HG03558 (cell line): ENCODE measurements around the gene TMEM31.

ENCODE experiments used
- ATAC-seq: cut with Tn5 transposase; IDR thresholded peaks from one replicate; pipeline ENCODE4 v1.9.1; 2021; ENCODE audit warnings: moderate number of reproducible peaks; ENCODE audit not compliant: unreplicated experiment; ENCODE audit errors: extremely low read depth

Gene TMEM31, protein sequence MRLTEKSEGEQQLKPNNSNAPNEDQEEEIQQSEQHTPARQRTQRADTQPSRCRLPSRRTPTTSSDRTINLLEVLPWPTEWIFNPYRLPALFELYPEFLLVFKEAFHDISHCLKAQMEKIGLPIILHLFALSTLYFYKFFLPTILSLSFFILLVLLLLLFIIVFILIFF

DNA sequence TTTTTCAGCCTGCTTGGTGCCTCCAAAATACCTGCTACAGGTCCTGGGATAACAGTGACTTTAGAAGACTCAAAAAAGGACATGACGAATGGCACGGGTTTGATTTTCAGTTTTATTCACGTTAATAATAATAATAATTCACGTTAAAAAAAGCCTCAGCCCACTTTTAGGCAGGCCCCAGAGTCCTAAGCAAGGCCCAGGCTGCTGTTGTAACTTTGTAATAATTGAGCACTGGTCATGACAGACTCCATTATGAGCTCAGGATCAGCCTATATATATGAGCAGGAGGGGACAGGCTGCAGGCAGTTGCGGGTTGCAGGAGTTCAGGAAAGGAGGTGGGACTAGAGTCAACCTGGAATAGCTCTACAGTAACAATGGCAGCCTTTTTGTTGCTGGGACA is at the start of gene TMEM31:
Gene TMEM31, plus strand, starts transcription at position 301 of the 400 bp plus-strand sequence. CDS start 1,350 bp downstream, outside the sequence.
- ATAC-seq, result no peak

DNA sequence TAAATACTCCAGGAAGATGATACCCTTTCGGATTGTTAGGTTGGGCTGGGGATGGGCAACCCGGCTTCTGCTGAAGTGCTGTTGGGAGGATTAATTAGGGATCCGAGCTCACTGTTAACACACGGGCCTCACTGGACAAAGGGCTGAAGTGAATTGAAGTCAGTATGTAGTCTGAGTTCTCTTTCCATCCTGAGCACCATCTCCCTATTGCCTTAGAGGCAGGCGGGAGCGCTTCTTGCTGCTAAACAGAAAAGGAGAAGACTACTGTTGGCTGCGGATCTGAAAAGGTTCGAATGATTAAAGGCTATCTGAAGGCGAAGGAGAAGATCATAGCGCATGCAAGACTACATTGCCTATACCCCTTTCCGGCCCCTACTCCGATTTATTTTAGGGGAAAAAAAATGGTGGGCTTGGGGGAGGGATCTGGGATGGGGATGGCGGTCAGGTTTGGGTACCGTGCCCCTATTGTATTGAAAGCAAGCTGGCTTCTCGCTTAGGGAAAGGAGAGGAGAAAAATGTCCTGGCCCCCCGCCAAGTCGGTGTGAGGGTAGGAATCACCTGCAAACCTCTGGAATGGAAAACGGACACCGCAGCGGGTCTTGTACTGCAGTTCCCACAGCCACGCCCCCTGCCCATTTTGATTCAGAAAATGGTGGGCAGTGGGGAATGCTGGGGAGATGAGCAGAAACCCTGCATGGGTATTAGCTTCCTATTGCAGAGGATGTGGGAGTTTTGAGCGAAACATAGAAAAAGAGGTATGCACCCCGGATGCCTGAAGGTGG is 46.5 kb upstream of the TMEM31 start:
- no peak for ATAC-seq

DNA sequence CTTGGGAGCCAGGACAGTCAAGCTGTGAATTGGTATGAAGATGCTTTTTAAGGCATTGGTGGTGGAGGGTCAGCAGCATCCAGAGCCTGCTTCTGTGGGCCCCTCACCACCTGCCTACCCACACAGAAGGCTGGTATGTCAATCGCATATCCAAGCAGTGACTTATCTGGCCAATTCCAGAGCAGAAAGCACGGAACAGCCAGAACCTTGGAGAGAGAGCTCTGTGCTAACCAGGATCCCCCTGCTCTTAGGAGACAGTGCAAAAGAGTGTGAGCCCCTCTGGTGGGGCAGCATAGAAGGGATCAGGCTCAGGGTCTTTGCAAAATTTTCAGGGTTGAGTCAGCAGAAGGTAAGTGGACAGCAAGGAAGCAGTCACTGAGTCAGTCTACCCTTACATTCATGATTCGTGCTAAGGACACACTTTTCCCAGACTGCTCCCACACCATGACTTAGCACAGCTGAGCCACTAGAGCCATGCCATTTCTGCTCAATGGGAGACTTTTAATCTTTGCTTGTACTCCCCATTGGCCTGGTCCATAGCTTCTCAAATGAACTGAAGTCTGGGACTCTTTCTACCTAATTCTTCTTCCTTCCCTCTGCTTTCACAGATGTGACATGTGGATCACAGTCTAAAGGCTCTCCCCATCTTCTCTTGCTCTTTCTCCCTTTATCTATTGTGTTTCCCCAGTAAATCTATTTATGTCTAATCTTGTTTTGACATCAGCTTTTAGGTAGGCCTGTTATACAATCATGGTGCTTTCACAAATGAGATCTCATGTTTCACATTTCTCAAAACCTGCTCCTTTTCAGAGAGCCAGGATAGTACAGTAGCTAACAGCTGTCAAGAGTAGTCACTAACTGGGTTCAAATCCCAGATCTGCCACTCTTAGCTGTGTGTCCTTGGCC is 44.3 kb upstream of the TMEM31 start:
- no peak for ATAC-seq

DNA sequence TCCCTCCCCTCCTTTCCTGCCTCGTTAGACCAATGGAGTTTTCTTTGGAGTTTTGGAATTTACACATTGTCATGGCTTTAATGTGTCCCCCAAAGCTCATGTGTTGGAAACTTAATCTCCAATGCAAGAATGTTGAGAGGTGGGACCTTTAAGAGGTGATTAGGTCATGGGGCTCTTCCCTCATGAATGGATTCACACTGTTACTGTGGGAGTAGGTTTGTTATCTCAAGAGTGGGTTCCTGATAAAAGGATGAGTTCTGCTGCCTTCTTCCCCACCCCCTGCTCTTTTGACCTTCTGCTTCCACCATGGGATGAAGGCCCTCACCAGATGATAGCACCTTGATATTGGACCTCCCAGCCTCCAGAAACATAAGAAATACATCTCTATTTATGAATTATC is 41.0 kb upstream of the TMEM31 start:
- no peak for ATAC-seq

DNA sequence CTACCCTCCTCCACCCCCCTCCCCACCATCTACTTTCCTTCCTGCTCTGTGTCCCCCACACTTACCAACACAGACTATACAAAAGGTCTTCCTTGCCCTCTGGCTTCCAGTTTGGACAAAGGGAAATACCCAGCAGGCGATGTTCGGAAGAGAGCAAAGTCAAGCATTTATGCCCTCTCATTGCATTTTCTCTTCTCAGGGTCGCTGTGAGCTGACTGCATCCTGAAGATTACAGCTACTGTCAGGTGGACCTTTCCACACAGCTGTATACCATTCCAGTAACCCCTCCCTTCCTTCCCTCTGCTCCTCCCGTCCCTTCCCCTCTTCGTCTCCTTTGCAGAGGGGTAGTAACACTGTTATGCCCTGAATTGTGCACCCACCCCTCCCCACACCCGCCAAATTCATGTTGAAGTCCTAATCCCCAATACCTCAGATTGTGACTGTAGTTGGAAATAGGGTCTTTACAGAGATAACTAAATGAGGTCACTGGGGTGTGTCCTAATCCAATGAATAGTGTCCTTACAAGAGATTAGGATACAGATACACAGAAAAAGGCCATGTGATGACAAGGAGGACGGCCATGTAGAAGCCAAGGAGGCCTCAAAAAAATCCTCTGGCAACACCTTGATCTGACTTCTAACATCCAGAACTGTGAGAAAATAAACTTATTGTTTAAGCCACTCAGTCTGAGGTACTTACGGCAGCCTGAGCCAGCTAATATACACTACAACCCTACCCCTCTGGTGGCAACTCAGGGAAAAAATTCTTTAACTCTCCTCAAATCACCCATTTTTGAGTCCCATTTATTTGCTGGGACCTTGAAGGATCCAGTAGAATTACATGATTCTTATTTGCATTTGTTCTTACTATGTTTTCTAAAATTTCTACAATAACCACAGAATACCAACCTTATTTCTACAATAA is 35.9 kb upstream of the TMEM31 start:
- no peak for ATAC-seq

DNA sequence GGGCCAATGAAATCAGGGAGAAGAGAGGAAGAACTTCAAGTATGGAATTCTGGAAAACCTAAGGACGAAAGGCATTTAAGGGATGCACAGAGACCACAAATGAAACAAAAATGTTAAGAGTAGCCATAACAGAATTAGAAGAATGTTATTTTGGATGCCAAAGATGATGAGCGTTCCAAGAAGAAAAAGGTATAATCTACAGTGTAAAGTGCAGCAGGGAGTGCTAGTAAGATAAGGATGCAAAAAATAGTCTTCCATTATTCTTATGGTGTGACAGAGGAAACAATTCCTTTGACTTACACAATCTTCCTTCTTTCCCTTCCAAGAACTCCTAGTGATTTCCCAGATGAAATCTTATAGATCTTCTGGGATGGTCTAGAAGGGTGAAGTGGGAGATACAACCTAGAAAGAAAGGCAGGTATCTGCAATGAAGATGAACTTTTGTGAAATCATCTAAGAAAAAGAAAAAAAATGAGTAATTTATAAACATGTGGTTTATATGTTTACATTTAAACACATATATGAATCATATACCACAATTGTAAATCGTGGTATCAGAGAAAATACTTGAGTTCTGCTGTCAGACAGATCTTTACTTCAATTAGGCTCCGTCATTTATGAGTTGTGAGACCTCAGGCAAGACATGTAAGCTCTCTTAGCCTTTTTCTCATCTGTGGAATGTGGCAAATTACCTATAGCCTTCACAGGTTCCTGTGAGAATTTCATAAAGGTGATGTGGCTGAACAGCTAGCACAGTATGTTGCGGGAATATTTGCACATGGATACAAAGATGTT is 32.3 kb upstream of the TMEM31 start:
- ATAC-seq, result no peak

DNA sequence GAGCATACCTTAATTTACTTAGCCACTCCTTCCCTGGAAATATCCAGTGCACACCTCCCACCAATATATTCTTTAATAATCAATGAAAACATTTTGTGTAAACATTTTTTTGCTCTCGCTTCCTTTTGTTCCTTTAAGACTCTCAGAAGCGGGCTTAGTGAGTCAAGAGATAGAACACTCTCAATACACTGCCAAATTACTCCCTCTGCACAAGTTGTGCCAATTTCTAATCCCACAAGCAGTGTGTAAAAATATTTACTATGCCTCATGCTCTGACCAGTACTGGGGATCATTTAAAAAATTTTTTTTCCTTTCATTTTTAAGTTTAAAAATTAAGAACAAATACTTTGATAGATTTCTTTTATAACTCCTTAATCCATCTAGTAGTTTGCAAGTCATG is 29.3 kb upstream of the TMEM31 start:
- no peak for ATAC-seq

DNA sequence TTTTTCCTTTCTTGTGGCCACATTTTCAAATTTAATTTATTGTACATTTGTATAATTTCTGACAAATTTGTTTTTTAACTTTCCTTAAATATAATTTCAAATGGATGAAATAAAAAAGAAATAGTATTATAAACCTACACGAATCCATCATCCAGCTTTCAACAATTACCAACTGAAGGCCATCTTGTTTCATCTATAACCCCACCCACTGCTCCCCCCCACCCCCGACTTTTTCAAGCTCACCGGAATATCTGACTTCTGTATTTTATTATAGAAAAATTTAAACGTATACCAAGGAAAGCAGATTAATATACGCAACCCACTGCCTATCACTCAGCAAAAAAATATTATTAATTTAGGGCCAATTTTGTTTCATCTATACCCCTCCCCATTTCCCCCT is 25.3 kb upstream of the TMEM31 start:
- ATAC-seq, result no peak

DNA sequence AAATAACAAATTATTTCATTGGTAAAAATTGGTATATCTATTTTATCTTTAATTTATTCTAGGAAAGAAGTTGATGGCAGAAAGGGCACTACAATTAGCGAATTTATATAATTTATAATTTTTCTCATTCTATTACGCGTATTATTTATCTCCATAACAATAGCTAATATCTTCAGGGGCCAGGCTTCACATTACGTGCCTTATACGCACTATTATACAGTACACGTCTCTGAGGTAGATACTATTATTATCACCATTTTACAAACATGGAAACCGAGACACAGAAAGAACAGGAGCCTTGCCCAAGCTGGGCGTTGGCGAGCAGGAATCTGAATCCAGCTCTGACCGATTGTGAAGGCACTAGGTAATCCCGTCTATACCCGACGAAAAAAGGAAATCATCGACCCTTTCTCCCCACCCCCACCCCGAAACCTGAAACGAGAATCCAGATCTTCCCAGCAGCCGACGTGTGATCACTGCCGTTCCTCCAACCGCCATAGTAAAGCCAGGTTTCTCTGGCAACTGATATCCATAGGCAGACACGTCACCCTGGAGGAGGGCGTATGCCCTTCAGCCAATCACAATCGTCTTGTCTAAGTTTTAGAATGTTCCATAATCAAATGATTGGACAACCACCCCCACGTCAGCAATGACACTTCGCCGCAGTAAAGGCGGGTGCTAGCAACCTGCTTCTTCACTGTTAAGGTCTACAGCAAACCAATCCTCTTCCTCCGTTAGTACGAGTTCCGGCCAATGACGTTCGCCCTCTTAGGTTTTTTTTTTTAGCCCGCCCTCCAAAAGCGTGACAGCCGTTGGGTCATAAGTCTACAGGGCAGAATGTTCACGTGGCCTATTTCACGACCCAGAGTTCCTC is 24.3 kb upstream of the TMEM31 start, which contains the start of gene MORF4L2:
Gene MORF4L2, minus strand, starts transcription at position 501 of the 874 bp plus-strand sequence. CDS start 9,672 bp downstream, outside the sequence.
- ATAC-seq, result peak; percentile 87

DNA sequence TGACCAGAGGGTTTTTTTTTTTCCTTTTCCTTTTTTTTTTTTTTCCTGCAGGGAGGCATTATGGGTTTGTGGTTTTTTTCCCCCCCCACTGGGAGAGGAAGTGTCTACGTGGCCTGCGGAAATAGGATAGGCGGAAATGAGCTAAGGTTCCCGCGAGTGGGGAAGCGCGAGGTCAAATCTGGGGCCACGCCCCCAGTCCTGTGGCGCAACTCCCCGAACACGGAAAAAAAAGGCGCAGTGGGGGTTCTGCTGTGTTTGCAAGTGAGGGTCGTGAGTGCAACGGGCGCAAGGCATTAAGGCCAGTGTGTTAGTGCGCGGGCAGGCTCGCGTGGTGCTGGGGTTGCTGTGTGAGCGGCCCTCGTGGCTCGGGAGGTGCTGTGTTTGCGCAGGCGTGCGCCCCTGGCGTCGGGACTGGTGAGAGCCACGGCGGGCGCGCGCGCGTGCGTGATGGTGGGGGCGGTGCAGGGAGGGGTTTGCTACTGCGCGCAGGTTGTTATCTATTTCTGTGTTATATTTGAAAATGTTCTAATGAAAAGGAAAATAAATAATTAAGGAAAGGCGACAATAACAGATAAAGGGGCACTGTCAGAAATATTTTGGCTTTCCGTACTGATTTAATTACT is 23.5 kb upstream of the TMEM31 start:
- peak; percentile 22 for ATAC-seq

DNA sequence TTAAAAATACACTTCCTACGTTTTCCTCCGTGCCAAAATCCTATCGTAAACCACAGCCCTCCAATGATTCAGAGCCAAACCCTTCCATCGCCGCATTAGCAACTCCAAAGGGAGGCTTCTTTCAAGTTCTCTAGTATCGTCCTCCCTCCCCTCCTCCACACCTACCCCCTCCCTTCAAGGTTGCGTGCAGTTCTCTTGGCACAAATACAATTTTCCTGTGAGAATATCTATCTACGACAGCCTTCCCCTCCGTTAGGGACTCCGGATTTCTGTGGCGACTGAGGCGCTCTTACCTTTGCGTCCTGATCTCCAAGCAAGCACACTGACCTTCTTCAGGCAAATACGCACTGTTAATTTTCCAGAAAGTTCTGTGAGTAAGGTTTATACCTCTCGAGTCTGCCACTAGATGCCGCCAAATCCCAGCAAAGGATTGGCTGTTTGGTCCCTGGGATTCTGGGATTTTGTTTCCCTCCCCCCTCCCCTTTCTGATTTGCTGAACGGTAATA is 23.0 kb upstream of the TMEM31 start:
- no peak for ATAC-seq

DNA sequence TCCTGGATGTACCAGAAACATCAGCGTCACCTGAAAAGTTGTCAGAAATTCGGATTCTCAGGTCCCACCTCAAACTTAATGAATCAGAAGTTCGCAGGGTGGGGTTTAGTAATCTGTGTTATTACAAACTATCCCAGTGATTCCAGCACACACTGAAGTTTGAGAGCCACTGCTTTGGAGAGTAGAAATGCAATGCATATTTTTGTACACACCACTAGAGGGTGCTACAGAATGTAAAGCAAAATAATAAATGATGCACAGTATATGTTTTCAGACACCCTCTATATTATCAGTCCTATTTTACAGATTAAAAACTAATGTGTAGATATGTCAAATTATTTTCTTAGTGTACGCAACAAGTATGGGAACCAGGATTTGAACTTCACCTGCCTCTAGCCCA is 21.8 kb upstream of the TMEM31 start:
- ATAC-seq, result no peak

DNA sequence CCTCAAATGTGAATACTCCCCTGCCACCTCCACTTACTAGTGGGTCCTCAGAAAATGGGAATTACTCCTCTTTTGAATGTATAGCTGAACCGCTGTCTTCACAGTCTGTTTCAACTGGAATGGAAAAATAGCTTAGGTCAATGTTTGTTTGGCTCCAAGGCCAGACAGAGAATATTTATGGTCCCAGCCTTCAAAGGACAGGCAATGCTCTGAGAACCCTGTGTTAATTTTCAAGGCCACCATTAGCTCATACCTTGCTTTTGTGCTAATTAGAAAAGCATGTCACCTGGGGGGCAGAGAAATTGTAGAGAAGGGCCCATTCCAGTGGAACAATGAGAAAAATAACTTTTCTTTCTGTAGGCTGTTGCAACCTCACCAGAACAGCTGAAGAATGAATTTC is 19.6 kb upstream of the TMEM31 start:
- no peak for ATAC-seq

DNA sequence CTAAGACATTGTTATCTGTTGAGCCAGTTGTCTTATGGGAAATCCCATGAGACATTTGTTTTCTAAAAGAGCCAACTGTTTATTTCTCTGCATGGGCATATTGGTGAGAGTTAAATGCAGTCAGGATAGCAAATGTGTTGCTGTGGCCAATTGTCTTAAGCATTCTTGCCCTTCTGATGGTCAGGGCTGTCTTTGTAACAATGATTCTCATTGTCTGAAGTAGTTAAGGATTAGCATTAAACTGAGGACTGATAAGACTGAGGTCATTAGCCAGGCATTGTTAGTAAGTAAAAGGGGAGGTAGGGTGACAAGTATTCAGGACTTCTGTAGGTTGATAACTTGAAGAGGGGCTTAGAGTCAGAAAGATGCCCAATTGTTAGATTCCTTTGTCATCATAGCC is 13.0 kb upstream of the TMEM31 start:
- ATAC-seq, result no peak

DNA sequence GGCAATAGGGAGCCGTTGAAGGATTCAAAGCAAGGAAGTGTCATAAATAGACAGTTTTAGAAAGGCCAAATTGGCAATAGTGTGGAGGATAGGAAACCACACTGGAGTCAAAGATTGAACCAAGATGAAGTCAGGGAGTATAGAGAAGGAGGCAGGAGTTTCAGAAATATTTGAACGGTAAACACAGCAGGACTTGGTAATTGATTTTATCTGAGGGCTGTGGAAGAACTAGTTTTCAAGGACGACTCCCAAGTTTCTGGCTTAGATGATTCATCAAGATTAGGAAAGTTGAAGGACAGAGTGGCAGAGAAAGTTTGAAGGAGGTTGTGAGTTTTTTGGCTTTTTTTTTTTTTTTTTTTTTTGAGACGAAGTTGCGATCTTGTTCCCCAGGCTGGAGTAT is 11.5 kb upstream of the TMEM31 start:
- ATAC-seq, result no peak

DNA sequence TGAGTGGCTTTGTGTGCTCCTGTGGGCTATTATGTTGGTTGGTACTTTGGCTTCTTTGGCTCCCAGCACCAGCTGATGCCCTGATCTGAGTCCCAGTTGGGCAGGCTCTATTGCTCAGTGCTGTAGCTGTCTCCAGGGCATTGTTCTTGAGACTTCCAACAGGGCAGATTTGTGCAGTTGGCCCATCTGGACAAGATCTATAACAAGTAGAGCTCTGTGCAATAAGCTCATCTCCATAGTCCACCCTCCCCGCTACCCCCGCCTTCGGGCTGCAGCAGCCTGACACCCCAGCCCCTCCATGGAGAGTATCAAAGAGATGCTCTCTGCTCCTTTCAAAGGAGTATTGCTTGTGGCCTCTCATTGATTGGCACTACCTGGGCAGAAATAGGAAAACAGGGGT is 5.8 kb upstream of the TMEM31 start:
- no peak for ATAC-seq

DNA sequence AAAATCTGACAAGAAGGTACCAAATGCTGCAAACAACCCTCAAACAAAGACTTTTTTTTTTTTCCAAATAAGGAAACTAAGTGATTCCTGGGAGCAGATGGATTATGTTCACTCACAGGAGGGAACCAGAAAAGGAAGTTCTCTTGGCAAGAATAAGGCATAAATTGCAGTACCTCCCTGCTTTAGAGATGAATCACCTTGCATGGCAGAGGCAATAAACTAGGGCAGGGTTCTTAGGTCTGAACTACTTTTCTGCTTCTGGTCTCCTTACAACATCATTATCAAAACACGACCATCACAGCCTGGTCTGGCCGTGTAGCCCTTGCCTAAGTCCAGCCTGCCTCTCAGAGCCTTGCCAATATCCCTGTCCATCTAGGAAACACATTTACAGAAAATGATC is 6.3 kb downstream of the TMEM31 start:
- no peak for ATAC-seq

DNA sequence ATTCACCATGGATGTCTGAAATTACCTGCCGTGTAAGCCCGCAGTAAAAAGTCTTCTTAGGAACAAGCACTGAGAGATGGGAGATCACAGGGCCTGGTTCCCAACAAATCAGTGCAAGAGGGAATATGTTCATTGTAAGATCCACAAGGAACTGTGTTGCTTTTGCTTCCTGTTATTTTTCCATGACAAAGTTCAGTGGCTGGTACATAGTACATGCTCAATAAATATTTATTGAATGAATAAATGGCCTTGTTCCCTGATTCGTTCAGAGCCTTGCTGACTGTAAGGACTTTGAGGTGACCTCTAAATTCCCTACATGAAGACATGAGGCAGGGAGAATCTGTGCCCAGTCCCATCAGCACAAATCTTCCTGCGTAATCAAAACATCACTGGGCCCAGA is 7.4 kb downstream of the TMEM31 start:
- no peak for ATAC-seq
